ENCODE measurements around the gene RNF8. TPM values are rescaled to one million over a fixed set of nuclear protein-coding genes. Genes with fewer than 3 reads are reported as not detected.

RNF8 gene
- total RNA-seq, 2 donors from 2014 or later, result 12.7 to 42.4 TPM

GRCh38 chr6:37347177-37347576 is 6.6 kb upstream of the RNF8 start:
- no peaks in the 10 kb centered on the region for H3K27me3 ChIP-seq (replicated peaks; ENCODE audit: insufficient read depth)
- WGBS, result 71% methylated on average over 3 of the region's 3 CpGs
- H3K4me1 ChIP-seq (replicated peaks), result no peaks in the 10 kb centered on the region
- H3K36me3 ChIP-seq, result no peaks in the 10 kb centered on the region
- TF ChIP-seq, protein P1, sequence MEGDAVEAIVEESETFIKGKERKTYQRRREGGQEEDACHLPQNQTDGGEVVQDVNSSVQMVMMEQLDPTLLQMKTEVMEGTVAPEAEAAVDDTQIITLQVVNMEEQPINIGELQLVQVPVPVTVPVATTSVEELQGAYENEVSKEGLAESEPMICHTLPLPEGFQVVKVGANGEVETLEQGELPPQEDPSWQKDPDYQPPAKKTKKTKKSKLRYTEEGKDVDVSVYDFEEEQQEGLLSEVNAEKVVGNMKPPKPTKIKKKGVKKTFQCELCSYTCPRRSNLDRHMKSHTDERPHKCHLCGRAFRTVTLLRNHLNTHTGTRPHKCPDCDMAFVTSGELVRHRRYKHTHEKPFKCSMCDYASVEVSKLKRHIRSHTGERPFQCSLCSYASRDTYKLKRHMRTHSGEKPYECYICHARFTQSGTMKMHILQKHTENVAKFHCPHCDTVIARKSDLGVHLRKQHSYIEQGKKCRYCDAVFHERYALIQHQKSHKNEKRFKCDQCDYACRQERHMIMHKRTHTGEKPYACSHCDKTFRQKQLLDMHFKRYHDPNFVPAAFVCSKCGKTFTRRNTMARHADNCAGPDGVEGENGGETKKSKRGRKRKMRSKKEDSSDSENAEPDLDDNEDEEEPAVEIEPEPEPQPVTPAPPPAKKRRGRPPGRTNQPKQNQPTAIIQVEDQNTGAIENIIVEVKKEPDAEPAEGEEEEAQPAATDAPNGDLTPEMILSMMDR (IDR thresholded peaks at IDR 0.05), result no peak
- TF ChIP-seq POLR2A (IDR thresholded peaks at IDR 0.05) (no peak), POLR2AphosphoS5 (IDR thresholded peaks at IDR 0.05) (no peak)
- no peak overlapping the region for H3K27ac ChIP-seq
- H3K4me3 ChIP-seq, result no peak overlapping the region
- H3K9me3 ChIP-seq, result no peaks in the 10 kb centered on the region
- DNase-seq (ENCODE audit: low spot score), result no peak
- intact Hi-C loops (cut with DNase I), result no loop called here

GRCh38 chr6:37347670-37348111 is 6.1 kb upstream of the RNF8 start:
- H3K4me3 ChIP-seq, result no peak overlapping the region
- no peak for DNase-seq (ENCODE audit: low spot score)
- no peaks in the 10 kb centered on the region for H3K4me1 ChIP-seq (replicated peaks)
- no peaks in the 10 kb centered on the region for H3K9me3 ChIP-seq
- no peak for TF ChIP-seq POLR2AphosphoS5 (IDR thresholded peaks at IDR 0.05)
- TF ChIP-seq, protein P1 (IDR thresholded peaks at IDR 0.05), result no peak
- TF ChIP-seq POLR2A (IDR thresholded peaks at IDR 0.05), result no peak
- 84% methylated on average over 4 of the region's 4 CpGs for WGBS
- no peak overlapping the region for H3K27ac ChIP-seq
- H3K27me3 ChIP-seq (replicated peaks; ENCODE audit: insufficient read depth), result no peaks in the 10 kb centered on the region
- intact Hi-C loops (cut with DNase I), result no loop called here
- H3K36me3 ChIP-seq, result no peaks in the 10 kb centered on the region

- H3K4me1 ChIP-seq (replicated peaks), result no peaks in the 10 kb centered on the region
- no peaks in the 10 kb centered on the region for H3K36me3 ChIP-seq
- H3K4me3 ChIP-seq, result no peak overlapping the region
- no peaks in the 10 kb centered on the region for H3K27me3 ChIP-seq (replicated peaks; ENCODE audit: insufficient read depth)
- TF ChIP-seq, protein P1 (IDR thresholded peaks at IDR 0.05), result no peak
- TF ChIP-seq POLR2A (IDR thresholded peaks at IDR 0.05), result no peak
- TF ChIP-seq POLR2AphosphoS5 (IDR thresholded peaks at IDR 0.05), result no peak
- H3K27ac ChIP-seq, result no peak overlapping the region
- 93% methylated on average over 3 of the region's 3 CpGs for WGBS
- H3K9me3 ChIP-seq, result no peaks in the 10 kb centered on the region
- intact Hi-C loops (cut with DNase I), result no loop called here
- no peak for DNase-seq (ENCODE audit: low spot score)
These were observed 2.8 kb upstream of the RNF8 start for GRCh38 chr6:37351027-37351426.

- no peaks in the 10 kb centered on the region for H3K9me3 ChIP-seq
- DNase-seq (ENCODE audit: low spot score), result no peak
- H3K27me3 ChIP-seq (replicated peaks; ENCODE audit: insufficient read depth), result no peaks in the 10 kb centered on the region
- H3K4me1 ChIP-seq (replicated peaks), result no peaks in the 10 kb centered on the region
- intact Hi-C loops (cut with DNase I), result no loop called here
- H3K36me3 ChIP-seq, result no peaks in the 10 kb centered on the region
- 85% methylated on average over 3 of the region's 3 CpGs for WGBS
- H3K4me3 ChIP-seq, result no peak overlapping the region
- H3K27ac ChIP-seq, result no peak overlapping the region
- TF ChIP-seq POLR2AphosphoS5 (IDR thresholded peaks at IDR 0.05) (no peak), POLR2A (IDR thresholded peaks at IDR 0.05) (no peak)
- TF ChIP-seq, protein P1 (IDR thresholded peaks at IDR 0.05), result no peak
These were observed 1.4 kb upstream of the RNF8 start for GRCh38 chr6:37352384-37352783.

- TF ChIP-seq POLR2AphosphoS5 (IDR thresholded peaks at IDR 0.05) (no peak), POLR2A (IDR thresholded peaks at IDR 0.05) (no peak)
- TF ChIP-seq, protein P1 (IDR thresholded peaks at IDR 0.05), result no peak
- Histone ChIP-seq H3K9me3 (no peaks in the 10 kb centered on the region), H3K4me1 (replicated peaks) (no peaks in the 10 kb centered on the region), H3K4me3 (peak overlapping the region; percentile 73 to 86), H3K27ac (peak overlapping the region; percentile 57 to 65), H3K27me3 (replicated peaks; ENCODE audit: insufficient read depth) (no peaks in the 10 kb centered on the region), H3K36me3 (no peaks in the 10 kb centered on the region)
- peak; percentile 7 for DNase-seq (ENCODE audit: low spot score)
- intact Hi-C loops (cut with DNase I), result no loop called here
- WGBS, result 3% methylated on average over 44 of the region's 44 CpGs
These were observed 972 bp downstream of the RNF8 start for GRCh38 chr6:37354526-37355384.

All from prostate gland (tissue), 2 donors.